H1 (cell line): Measurements from ENCODE around the gene FRMPD1. TPM values are rescaled to one million over a fixed set of nuclear protein-coding genes. Genes with fewer than 3 reads are reported as not detected.

Source experiments
- CTCF ChIA-PET: fragments of 300-600 bp; sonication (Branson Sonifier 250); formaldehyde crosslinking; loops from one replicate; lab custom pipeline; 2021; ENCODE audit not compliant: partially characterized antibody; lab: Charles Lee
- POLR2A ChIA-PET: fragments of 300-600 bp; sonication (Branson Sonifier 250); formaldehyde crosslinking; loops from one replicate; lab custom pipeline; 2021; ENCODE audit warnings: inconsistent platforms; ENCODE audit not compliant: partially characterized antibody; lab: Charles Lee
- DNase-seq, 2 experiments: peaks; one replicate each; pipeline versions ENCODE4 v3.0.0 to v3.0.0-alpha.2; 2010 to 2022; ENCODE audit warnings: low spot score in 2 of 2, low read depth in 1 of 2, mixed read lengths in 1 of 2
- FAIRE-seq: peaks from 2 replicates; lab custom pipeline; 2011; peaks lifted over from hg19 to GRCh38; lab: Jason Lieb, UNC
- H2AFZ ChIP-seq: 2 replicates; pipeline ENCODE4 v1.8.1; 2012; ENCODE audit warnings: low read length, inconsistent platforms
- H2AK5ac ChIP-seq: 2 replicates; pipeline ENCODE4 v1.6.1; 2013; ENCODE audit warnings: low read depth, low read length
- H2BK120ac ChIP-seq: replicated peaks from 2 replicates; pipeline ENCODE3; 2013; ENCODE audit warnings: low read depth, low read length, inconsistent platforms
- H2BK12ac ChIP-seq: 2 replicates; pipeline ENCODE4 v1.6.1; 2013; ENCODE audit warnings: low read depth, low read length
- H2BK15ac ChIP-seq: 2 replicates; pipeline ENCODE4 v1.6.1; 2013; ENCODE audit warnings: low read length
- H2BK20ac ChIP-seq: 2 replicates; pipeline ENCODE4 v1.6.1; 2013; ENCODE audit warnings: low read length
- H2BK5ac ChIP-seq: 2 replicates; pipeline ENCODE4 v1.6.1; 2013; ENCODE audit warnings: low read depth, low read length
- H3K14ac ChIP-seq: 2 replicates; pipeline ENCODE4 v1.6.1; 2013; ENCODE audit warnings: inconsistent platforms; ENCODE audit not compliant: insufficient read length
- H3K18ac ChIP-seq: 2 replicates; pipeline ENCODE4 v1.6.1; 2013; ENCODE audit warnings: low read length; ENCODE audit errors: extremely low read depth
- H3K23ac ChIP-seq: 2 replicates; pipeline ENCODE4 v1.6.1; 2013; ENCODE audit warnings: inconsistent platforms; ENCODE audit not compliant: insufficient read length
- H3K23me2 ChIP-seq: 2 replicates; pipeline ENCODE4 v1.6.1; 2013; ENCODE audit warnings: low read depth, low read length
- H3K27ac ChIP-seq: 2 replicates; pipeline ENCODE4 v1.6.1; 2011; ENCODE audit warnings: low read depth, low read length, inconsistent platforms
- H3K27me3 ChIP-seq, 4 experiments: replicated peaks in 1 of 4; 1 replicate in 1 of 4; 2 replicates in 3 of 4; pipeline versions ENCODE4 v1.6.1 to v1.8.1; 2011 to 2013; ENCODE audit warnings: low read length in 3 of 4, mild to moderate bottlenecking in 3 of 4, inconsistent platforms in 2 of 4, mixed read lengths in 2 of 4, moderate library complexity in 1 of 4; ENCODE audit not compliant: control insufficient read depth in 3 of 4, insufficient read depth in 3 of 4; ENCODE audit errors: extremely low read depth in 1 of 4
- H3K36me3 ChIP-seq, 4 experiments: 2 replicates each; pipeline versions ENCODE4 v1.6.1 to v1.8.1; 2011 to 2013; ENCODE audit warnings: mild to moderate bottlenecking in 4 of 4, low read length in 3 of 4, moderate library complexity in 2 of 4, control low read depth in 1 of 4, inconsistent platforms in 1 of 4; ENCODE audit not compliant: insufficient read depth in 4 of 4, control insufficient read depth in 2 of 4
- H3K4ac ChIP-seq: replicated peaks from 2 replicates; pipeline ENCODE3; 2013; ENCODE audit warnings: low read length, low read depth, mixed read lengths, inconsistent platforms; ENCODE audit not compliant: insufficient read length
- H3K4me1 ChIP-seq, 4 experiments: replicated peaks in 1 of 4; 1 replicate in 1 of 4; 2 replicates in 3 of 4; pipeline versions ENCODE4 v1.6.1 to v1.8.1; 2011 to 2013; ENCODE audit warnings: low read length in 3 of 4, inconsistent platforms in 2 of 4, mixed read lengths in 1 of 4; ENCODE audit not compliant: insufficient read depth in 4 of 4, control insufficient read depth in 3 of 4
- H3K4me2 ChIP-seq, 2 experiments: 2 replicates each; pipeline versions ENCODE4 v1.6.1 to v1.8.1; 2011 to 2013; ENCODE audit warnings: low read depth in 2 of 2, low read length in 2 of 2, control low read depth in 1 of 2, inconsistent platforms in 1 of 2, mild to moderate bottlenecking in 1 of 2; ENCODE audit not compliant: insufficient read depth in 1 of 2
- H3K4me3 ChIP-seq, 4 experiments: fragments of 200-600, 300-600 bp in 1 of 4; sonication (generic), shearing (Covaris generic), sonication (Bioruptor Twin) in 1 of 4; 2 replicates each; pipeline versions ENCODE4 v1.5.1 to v1.8.1; 2011 to 2016; ENCODE audit warnings: low read length in 4 of 4, low read depth in 3 of 4, control low read depth in 2 of 4, inconsistent platforms in 2 of 4, mild to moderate bottlenecking in 2 of 4, mixed read lengths in 1 of 4, moderate library complexity in 1 of 4; ENCODE audit not compliant: insufficient read depth in 2 of 4; ENCODE audit errors: extremely low read depth in 1 of 4
- H3K56ac ChIP-seq: replicated peaks from 2 replicates; pipeline ENCODE3; 2013; ENCODE audit warnings: low read depth, mild to moderate bottlenecking, mixed read lengths, low read length, inconsistent platforms; ENCODE audit not compliant: insufficient read length
- H3K79me1 ChIP-seq: 2 replicates; pipeline ENCODE4 v1.6.1; 2013; ENCODE audit warnings: low read depth, low read length, control low read depth
- H3K79me2 ChIP-seq, 2 experiments: 2 replicates each; pipeline versions ENCODE4 v1.6.1 to v1.8.1; 2012 to 2013; ENCODE audit warnings: low read length in 2 of 2, mild to moderate bottlenecking in 2 of 2, inconsistent platforms in 1 of 2; ENCODE audit not compliant: insufficient read depth in 2 of 2, control insufficient read depth in 1 of 2
- H3K9ac ChIP-seq, 4 experiments: replicated peaks in 1 of 4; 1 replicate in 1 of 4; 2 replicates in 3 of 4; pipeline versions ENCODE4 v1.6.1 to v1.8.1; 2011 to 2013; ENCODE audit warnings: low read depth in 3 of 4, low read length in 3 of 4, control low read depth in 2 of 4, mild to moderate bottlenecking in 2 of 4, moderate library complexity in 2 of 4, inconsistent platforms in 1 of 4; ENCODE audit errors: extremely low read depth in 1 of 4
- H3K9me3 ChIP-seq, 2 experiments: 2 replicates each; pipeline versions ENCODE4 v1.6.1 to v1.8.1; 2012 to 2013; ENCODE audit warnings: mild to moderate bottlenecking in 2 of 2, moderate library complexity in 2 of 2, control low read depth in 1 of 2, inconsistent platforms in 1 of 2, low read depth in 1 of 2, low read length in 1 of 2, mixed read lengths in 1 of 2; ENCODE audit not compliant: insufficient read depth in 2 of 2
- H4K20me1 ChIP-seq, 2 experiments: replicated peaks in 1 of 2; 2 replicates each; pipeline versions ENCODE3 to v1.8.1; 2011 to 2013; ENCODE audit warnings: inconsistent platforms in 2 of 2, low read length in 2 of 2, mild to moderate bottlenecking in 1 of 2; ENCODE audit not compliant: insufficient read depth in 2 of 2, control insufficient read depth in 1 of 2
- H4K5ac ChIP-seq: 2 replicates; pipeline ENCODE4 v1.6.1; 2013; ENCODE audit warnings: low read length, low read depth, mixed read lengths, inconsistent platforms; ENCODE audit not compliant: insufficient read length
- H4K8ac ChIP-seq: 2 replicates; pipeline ENCODE4 v1.8.0; 2013; ENCODE audit warnings: mild to moderate bottlenecking, moderate library complexity, low read length, inconsistent platforms; ENCODE audit not compliant: insufficient read depth; ENCODE audit errors: extremely low read depth
- H4K91ac ChIP-seq: replicated peaks from 2 replicates; pipeline ENCODE3; 2013; ENCODE audit warnings: low read length, mixed read lengths, inconsistent platforms; ENCODE audit not compliant: insufficient read length
- CBX8 ChIP-seq: fragments of 300-800, 300-1000 bp; sonication (generic); IDR thresholded peaks from 2 replicates; pipeline ENCODE4 v1.7.1; 2016; ENCODE audit warnings: low read depth, low read length, borderline replicate concordance
- SUZ12 ChIP-seq: fragments of 200-600 bp; sonication (generic); IDR thresholded peaks from 2 replicates; pipeline ENCODE4 v1.6.1; 2012; ENCODE audit warnings: mild to moderate bottlenecking, inconsistent platforms, low read length, moderate library complexity, mixed read lengths
- WGBS, 2 experiments: shearing (Covaris generic) in 1 of 2; methylation state at CpG; one replicate each; pipeline versions ENCODE4 v1.1.6 to v1.1.7; 2013 to 2015; ENCODE audit warnings: low lambda C conversion rate in 2 of 2, mixed read lengths in 2 of 2, inconsistent platforms in 1 of 2, low coverage in 1 of 2, missing lambda C conversion rate in 1 of 2; ENCODE audit not compliant: insufficient replicate concordance in 2 of 2, insufficient coverage in 1 of 2, insufficient read length in 1 of 2; ENCODE audit errors: extremely low coverage in 1 of 2, missing lambda C conversion rate in 1 of 2; 5-methylcytosine and 5-hydroxymethylcytosine counted together
- long read RNA-seq, 2 experiments: library from RNA in 1 of 2; library from capped mRNA in 1 of 2; stranded (forward); transcript quantifications; one replicate each; pipeline ENCODE4 v2.0.0, GENCODE V29; 2021; ENCODE audit warnings: inconsistent platforms in 1 of 2
- polyA minus RNA-seq, 3 experiments: library from RNA; depleted of rRNA, polyadenylated mRNA; stranded (reverse); fragments of >200 nt; gene quantifications; 1 replicate in 2 of 3; 2 replicates in 1 of 3; pipeline ENCODE4 v1.2.3, GENCODE V29; 2011
- polyA plus RNA-seq, 7 experiments: library from polyadenylated mRNA; depleted of rRNA in 3 of 7; stranded (reverse) in 5 of 7; unstranded in 2 of 7; fragments of >200 nt in 5 of 7; fragments of 200-250 nt in 2 of 7; gene quantifications; 1 replicate in 5 of 7; 2 replicates in 1 of 7; 4 replicates in 1 of 7; pipeline versions ENCODE4 v1.2.1 to v1.2.3, GENCODE V29; 2011 to 2013; ENCODE audit warnings: missing spikeins in 2 of 7, mixed read lengths in 2 of 7
- total RNA-seq: library from RNA; stranded (reverse); fragmentation: NEBNext Ultra II Directional; extraction: Animal tissue kit (Norgen Biotek cat#: 25700); gene quantifications from 2 replicates; pipeline ENCODE4 v1.2.1, GENCODE V29; 2021

Gene FRMPD1, protein sequence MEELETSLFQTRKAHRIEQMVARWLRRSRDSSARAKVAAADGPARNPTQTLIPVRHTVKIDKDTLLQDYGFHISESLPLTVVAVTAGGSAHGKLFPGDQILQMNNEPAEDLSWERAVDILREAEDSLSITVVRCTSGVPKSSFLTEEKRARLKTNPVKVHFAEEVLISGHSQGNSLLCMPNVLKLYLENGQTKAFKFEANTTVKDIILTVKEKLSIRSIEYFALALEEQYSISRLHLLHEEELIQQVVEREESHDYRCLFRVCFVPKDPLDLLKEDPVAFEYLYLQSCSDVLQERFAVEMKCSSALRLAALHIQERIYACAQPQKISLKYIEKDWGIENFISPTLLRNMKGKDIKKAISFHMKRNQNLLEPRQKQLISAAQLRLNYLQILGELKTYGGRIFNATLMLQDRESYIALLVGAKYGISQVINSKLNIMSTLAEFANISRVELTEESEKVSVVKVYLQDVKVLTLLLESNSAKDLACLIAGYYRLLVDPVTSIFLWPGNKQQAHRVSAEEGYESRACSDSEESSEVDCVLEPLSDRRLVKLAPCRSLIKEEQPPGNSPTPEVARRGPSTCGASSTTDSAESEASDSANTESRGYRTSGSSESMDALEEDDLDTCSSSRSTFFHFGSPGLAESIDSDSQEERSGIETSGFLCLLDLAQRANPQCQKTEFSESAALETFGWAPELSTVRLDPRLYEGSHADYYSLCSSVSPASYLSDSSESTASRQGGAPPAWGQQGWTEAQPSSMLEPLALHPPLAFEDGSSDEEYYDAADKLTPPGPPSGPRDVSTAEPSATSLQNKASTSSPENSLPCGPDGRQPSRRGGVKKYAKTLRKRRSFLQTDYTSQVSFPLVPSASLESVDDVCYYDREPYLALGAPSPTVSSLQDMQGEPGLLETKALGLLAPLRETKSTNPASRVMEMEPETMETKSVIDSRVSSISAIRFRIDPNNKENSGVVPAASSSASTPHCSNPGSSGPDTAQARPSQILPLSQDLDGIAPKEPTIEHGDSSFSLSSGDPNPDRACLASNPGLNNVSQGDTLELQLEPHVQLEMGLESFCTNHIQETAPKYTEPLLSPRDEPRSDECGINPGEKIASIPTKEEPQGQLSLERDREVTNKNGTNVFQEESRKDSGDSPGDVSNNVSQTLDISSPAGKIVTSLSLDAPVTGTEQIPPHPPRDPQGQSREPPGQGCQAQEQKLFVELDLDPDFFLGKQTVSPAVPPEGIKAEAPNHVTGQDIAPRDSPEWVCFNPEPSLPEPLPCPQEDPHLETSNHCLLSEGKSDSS (N-terminal part only)
- total RNA-seq (0.32 and 0.52 TPM in 2 replicates), polyA plus RNA-seq (2011; rRNA removed) (0.25 and 0.27 TPM in 2 replicates), polyA minus RNA-seq (2011; rRNA and poly(A)+ RNA removed) (0.41 and 0.46 TPM in 2 replicates)
- polyA plus RNA-seq (2011; cell fraction: cytosol; rRNA removed), result 0.13 TPM
- polyA plus RNA-seq (2011; cell fraction: nucleus; rRNA removed), result 0.53 TPM
- 0.27 to 0.35 TPM (median 0.29 TPM) in 4 replicates for polyA plus RNA-seq (2012, experiment 1 of 2)
- polyA plus RNA-seq (2012, experiment 2 of 2), result 0.24 TPM
- 0.14 TPM for polyA plus RNA-seq (2013, experiment 1 of 2)
- polyA plus RNA-seq (2013, experiment 2 of 2), result 0.15 TPM
- not detected for polyA minus RNA-seq (2011; cell fraction: cytosol; rRNA and poly(A)+ RNA removed)
- 0.20 TPM for polyA minus RNA-seq (2011; cell fraction: nucleus; rRNA and poly(A)+ RNA removed)
- long read RNA-seq, experiment 1, partial matches to known transcripts, result 0 of 1 reads
- long read RNA-seq, experiment 1, other reads (novel, unspliced or antisense), result 1 of 1 reads
- long read RNA-seq, experiment 2, result 0 reads

- Histone ChIP-seq H3K4me3 (peak within 1 kb of the TSS; percentile 58 to 78 (median 70)), H3K56ac (no peak within 1 kb of the TSS), H3K27ac (no peak within 1 kb of the TSS), H2AK5ac (no peak within 1 kb of the TSS), H3K79me2 (no peaks in the 10 kb centered on the region), H2BK5ac (no peak within 1 kb of the TSS), H2BK120ac (no peak within 1 kb of the TSS), H3K4me2 (peak within 1 kb of the TSS; percentile 97 to 99), H4K8ac (peak within 1 kb of the TSS; percentile 71), H3K4me1 (peaks cover 0 to 9% (median 4%) of the 10 kb centered on the region in 4 experiments; a peak in 5 of 7 replicates), H3K4ac (no peak within 1 kb of the TSS), H4K5ac (no peak within 1 kb of the TSS), H3K9ac (peak within 1 kb of the TSS in 1 of 4 experiments; percentile 62; a peak in 1 of 7 replicates), H3K9me3 (no peaks in the 10 kb centered on the region), H4K20me1 (peaks cover 0 to 4% of the 10 kb centered on the region in 2 experiments), H3K36me3 (no peaks in the 10 kb centered on the region), H3K14ac (no peak within 1 kb of the TSS), H3K23me2 (peaks cover 11% of the 10 kb centered on the region), H4K91ac (peak within 1 kb of the TSS; percentile 3), H2BK20ac (no peak within 1 kb of the TSS), H2AFZ (peak within 1 kb of the TSS; percentile 93), H2BK12ac (peak within 1 kb of the TSS; percentile 60; the same call in 1 of the 2 replicates), H3K79me1 (no peaks in the 10 kb centered on the region), H3K23ac (no peak within 1 kb of the TSS), H3K27me3 (peaks cover 21 to 44% (median 42%) of the 10 kb centered on the region in 4 experiments), H2BK15ac (no peak within 1 kb of the TSS), H3K18ac (peak within 1 kb of the TSS; percentile 60)
- ChIA-PET CTCF (interaction anchor here (0.8 to 1.7 kb wide), 5 partner anchors 18 to 74 kb away, joined by 3 to 4 read pairs (median 3); no protein-coding TSS in a partner anchor), POLR2A (interaction anchor here (0.9 kb wide), 1 partner anchor 14 kb away, joined by 3 read pairs; no protein-coding TSS in a partner anchor)
- no peak for FAIRE-seq
- WGBS, 2 experiments, result 6% methylated on average over 47 of the region's 73 CpGs; no CpG with 5 or more reads in 1 of the 2 experiments
- peak; percentile 13 to 82 for DNase-seq
- TF ChIP-seq CBX8 (no peak), SUZ12 (peak; percentile 86)
Observed at GRCh38 chr9:37650873-37651768, at the start of gene FRMPD1. Gene FRMPD1 (plus strand): TSS chr9:37650954. CDS start chr9:37692642, 41,688 bp downstream.
